NCI-H748 (cell line): ENCODE data around the gene CDCP2.
"Not testable (repeated sequence)": the region's sequence is repeated elsewhere in the genome, so short reads cannot be mapped to it uniquely, and the experiment has no call there.

Experiments
- DNase-seq: peaks from one replicate; lab custom pipeline; 2025; ENCODE audit not compliant: unreplicated experiment; lab: John Stamatoyannopoulos, UW

The CDCP2 gene

DNA sequence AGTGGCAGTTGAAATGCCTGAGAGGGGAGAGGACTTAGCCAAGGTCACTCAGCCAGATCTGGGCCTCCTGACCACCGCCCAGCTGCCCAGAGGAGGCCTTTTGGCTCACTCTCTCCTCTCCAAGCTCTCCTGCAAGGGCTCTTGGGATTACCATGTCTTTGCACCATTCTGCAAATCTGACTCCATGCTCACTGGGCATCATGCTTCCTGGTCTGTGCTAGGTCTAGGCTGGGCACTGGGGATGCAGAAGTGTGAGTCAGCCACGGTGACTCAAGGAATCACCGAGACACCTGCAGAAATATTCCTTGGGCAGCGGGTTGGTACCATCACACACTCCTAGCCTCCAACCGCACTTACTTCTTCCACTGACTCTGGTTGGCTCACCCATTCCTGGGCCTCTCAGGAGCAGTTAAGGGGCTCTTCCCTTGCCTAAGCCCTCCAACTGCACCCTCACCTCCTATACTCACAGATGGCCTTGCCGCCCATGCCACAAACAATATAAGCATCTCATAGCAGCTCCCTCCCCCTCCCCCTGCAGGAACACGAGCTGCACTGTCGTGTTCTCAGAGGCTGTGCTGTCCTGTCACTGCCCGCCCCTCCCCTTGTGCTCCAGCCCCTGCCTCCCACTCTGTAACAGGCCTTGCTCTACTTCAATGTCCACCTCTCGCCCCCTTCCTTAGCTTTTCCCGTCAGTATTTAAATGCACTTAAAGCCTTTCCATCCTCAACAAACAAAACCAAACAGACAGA lies 34.8 kb downstream of the CDCP2 start:
- no peak for DNase-seq

DNA sequence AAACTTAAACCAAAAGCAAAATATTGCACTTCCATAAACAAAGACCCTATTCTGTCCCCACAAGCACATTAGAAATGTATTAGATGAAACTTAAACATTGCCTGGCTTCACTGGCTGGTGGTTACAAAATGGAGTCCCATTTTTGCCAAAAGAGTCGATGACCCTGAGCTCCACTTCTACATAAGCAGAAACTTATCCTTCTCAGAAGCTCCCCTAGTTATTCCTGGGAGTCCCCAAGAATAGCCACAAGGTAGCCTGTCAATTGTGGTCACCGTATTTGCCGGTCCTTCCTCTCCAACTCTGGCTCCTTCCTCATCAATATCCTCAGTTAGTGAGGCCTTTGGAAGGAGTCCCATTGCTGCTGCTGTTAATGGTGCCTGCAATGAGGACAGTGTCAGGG lies 37.3 kb downstream of the CDCP2 start:
- DNase-seq, result no peak

GRCh38 chr1:54114955-54115354 lies 37.8 kb downstream of the CDCP2 start:
- no peak for DNase-seq

DNA sequence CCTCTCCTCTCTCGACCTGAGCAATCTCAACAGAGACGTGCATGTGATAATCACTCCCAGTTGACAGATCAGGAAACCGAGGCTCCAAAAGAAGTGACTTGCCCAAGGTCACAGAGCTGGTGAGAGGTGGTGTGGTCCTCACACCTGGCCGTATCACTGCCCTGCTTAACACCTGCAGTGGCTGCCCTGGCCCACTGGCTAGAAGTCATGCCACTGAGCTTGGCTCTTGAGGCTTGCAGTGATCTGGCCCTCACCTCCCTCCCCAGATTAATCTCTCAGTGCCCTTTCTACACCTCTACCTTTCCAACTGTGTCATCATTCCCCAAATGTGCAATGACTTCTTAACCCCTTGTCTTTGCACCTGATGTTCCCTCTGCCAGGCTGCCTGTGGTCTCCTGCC lies 38.8 kb downstream of the CDCP2 start:
- DNase-seq, result no peak

GRCh38 chr1:54112705-54113368 lies 40.0 kb downstream of the CDCP2 start:
- DNase-seq, result no peak

- DNase-seq, result no peak
Measured at GRCh38 chr1:54112027-54112426, 40.8 kb downstream of the CDCP2 start.

DNA sequence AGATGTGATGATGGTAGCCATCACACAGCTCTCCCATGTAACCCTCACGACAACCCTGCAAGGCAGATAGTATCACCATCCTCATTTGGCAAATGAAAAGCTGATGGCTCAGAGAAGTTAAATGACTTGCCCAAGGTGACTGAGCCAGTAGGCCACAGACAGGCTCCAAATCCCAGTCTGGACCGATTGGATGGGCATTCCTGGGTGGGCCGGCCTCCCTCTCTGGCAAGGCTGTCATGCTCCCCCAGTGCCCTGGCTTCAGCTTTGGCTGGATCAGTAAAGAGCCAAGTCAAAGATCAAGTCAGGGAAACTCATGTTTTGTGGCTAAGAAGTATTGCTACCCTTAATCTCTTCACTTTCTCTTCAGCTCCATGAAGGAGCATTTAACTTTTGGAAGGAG lies 41.2 kb downstream of the CDCP2 start:
- no peak for DNase-seq

DNA sequence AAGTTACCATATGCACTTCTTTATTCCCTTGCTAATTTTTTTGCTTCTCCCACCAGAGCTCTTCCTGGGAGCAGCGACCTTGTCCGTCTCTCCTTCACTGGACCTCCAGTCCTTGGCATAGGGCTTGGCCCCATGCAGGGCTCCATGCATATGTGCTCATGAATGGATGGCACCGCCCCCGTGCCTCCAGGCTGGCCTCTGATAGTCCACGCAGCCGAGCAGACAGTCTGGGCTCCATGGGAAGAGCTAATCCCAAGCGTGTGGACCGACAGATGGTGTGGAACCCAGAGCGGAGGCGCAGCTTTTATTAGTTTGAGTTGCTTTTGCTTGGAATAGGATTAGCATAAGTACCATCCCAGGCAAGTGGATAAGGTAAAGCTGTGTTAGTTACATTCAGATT lies 41.8 kb downstream of the CDCP2 start:
- DNase-seq, result no peak

GRCh38 chr1:54109129-54110090 lies 43.4 kb downstream of the CDCP2 start:
- no peak for DNase-seq

GRCh38 chr1:54108156-54108555 lies 44.6 kb downstream of the CDCP2 start:
- no peak for DNase-seq

- DNase-seq, result no peak
Measured at GRCh38 chr1:54107131-54107530, 45.7 kb downstream of the CDCP2 start.

GRCh38 chr1:54105736-54106269 lies 47.0 kb downstream of the CDCP2 start:
- no peak for DNase-seq

DNA sequence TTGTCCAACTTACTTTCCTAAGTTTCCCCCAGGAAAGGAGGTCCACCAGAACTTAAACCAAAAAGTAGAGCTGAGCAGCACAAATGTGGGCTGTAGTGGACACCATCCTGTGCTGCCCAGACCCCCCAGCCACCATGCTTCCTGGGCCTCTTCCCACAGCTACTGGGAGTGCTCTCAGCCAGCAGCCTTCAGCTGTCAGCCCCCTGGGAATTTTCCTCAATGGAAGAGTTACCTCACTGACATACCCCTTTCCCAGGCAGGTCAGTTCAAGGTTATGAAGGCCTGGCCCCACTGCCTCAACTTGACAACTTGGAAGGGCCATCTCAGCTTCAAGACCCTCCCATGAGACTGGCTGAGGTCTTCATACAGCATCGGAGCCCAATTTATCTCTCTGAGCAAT lies 47.7 kb downstream of the CDCP2 start:
- no peak for DNase-seq

- not testable (repeated sequence) for DNase-seq
Measured at GRCh38 chr1:54104613-54105012, 48.2 kb downstream of the CDCP2 start.

DNA sequence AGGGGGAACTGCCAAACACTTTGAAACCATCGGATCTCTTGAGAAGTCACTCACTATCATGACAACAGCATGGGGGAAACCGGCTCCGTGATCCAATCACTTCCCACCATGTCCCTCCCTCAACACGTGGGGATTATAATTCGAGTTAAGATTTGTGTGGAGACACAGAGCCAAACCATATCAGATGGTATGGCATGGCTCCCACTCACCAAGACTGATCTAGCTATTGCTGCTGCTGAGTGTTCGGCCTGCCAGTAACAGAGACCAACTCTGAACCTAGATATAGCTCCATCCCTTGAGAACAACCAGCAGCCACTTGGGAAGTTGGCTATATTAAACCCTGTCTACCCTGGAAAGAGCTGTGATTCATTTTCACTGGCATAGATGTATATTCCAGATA lies 49.4 kb downstream of the CDCP2 start:
- DNase-seq, result no peak

- no peak for DNase-seq
Measured at GRCh38 chr1:54100500-54100899, 52.3 kb downstream of the CDCP2 start.

DNA sequence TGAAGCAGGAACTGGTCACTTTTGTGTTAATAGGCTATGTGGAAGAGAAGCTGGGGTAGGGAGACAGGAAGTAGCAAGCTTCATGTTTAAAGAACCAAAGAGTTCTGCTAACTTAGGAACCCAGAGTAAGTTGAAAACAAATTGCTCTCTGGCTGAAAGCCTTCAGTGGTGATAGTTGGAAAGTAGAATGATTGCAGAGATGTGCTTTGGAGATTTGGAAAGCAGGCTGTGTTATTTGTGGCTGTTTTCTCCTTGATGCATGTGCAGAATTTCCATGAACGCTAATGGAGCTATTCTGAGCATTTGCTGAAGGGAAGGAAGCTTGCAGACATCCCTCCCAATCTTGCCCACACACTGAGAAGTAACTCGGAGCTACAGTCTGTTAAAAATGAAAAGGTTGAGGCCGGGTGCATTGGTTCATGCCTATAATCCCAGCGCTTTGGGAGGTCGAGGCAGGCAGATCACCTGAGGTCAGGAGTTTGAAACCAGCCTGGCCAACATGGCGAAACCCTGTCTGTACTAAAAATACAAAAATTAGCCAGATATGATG lies 53.7 kb downstream of the CDCP2 start:
- DNase-seq, result no peak

GRCh38 chr1:54096877-54097240 lies 55.9 kb downstream of the CDCP2 start:
- DNase-seq, result no peak

DNA sequence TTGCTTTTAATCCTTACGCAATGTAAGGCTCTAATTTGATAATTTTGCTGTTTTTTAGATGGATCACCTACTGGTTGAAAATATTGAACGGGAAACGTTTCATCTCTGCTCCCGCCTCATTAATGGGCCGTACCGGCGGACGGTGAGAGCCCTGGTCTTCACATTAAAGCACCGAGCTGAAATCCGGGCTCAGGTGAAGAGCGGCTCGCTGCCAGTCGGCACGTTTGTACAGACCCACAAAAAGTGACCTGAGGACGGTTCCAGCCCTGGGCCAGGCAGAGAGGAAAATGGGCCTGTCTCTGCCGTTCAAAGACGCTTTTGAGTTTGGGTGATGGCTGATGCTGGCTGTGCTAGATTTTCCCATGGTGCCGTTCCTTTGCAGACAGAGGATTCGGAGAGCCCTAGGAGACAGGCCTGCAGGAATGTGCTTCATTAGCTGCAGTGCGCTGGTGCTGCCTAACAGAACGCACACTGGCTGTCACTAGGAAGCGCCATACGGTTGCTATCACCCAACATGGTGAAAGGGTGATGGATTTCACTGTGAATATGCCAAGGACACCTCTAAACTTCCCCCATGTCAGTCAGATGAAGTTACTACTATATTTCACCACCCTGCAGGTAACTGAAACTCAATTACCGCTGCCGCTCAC lies 56.4 kb downstream of the CDCP2 start:
- DNase-seq, result no peak

GRCh38 chr1:54095546-54096226 lies 57.1 kb downstream of the CDCP2 start:
- peak; percentile 64 for DNase-seq
